Measurements from ENCODE around the gene MYEOV. TPM values are rescaled to one million over a fixed set of nuclear protein-coding genes. Genes with fewer than 3 reads are reported as not detected.

MYEOV gene
- total and polyA plus RNA-seq, 2 donors (not counting 1 experiment from before 2014, with no cell fraction given) = 0.72 TPM; not detected in 1

GRCh38 chr11:69286374-69287371 is 7.3 kb upstream of the MYEOV start:
- no peak for DNase-seq
- H2AFZ ChIP-seq (ENCODE audit: insufficient read depth, low read depth, low read length, poor library complexity, severe bottlenecking) = no peak overlapping the region
- no peak overlapping the region for H3K4me3 Mint-ChIP-seq
- H3K4me3 ChIP-seq (ENCODE audit: control extremely low read depth in 1 of 5, extremely low read depth in 1 of 5, insufficient read depth in 1 of 5, low read depth in 2 of 5, low read length in 4 of 5) = no peak overlapping the region
- ATAC-seq (ENCODE audit: low read depth) = no peak
- no peaks in the 10 kb centered on the region for H3K79me2 ChIP-seq (ENCODE audit: control insufficient read depth, insufficient read depth, low read length)
- intact Hi-C loops (cut with micrococcal nuclease) = no loop called here
- H3K4me1 ChIP-seq (ENCODE audit: control insufficient read depth in 2 of 2, insufficient read depth in 2 of 2, low read length in 2 of 2) = peaks cover 0 to 6% of the 10 kb centered on the region in 2 donors
- H3K27me3 Mint-ChIP-seq = peaks cover 9% of the 10 kb centered on the region
- H3K4me1 Mint-ChIP-seq = peaks cover 6% of the 10 kb centered on the region
- H3K4me2 ChIP-seq (replicated peaks; ENCODE audit: low read depth, low read length, poor library complexity, severe bottlenecking) = no peak overlapping the region
- no peak overlapping the region for H3K27ac ChIP-seq (ENCODE audit: low read length in 2 of 2)
- no peaks in the 10 kb centered on the region for H4K20me1 ChIP-seq (ENCODE audit: control insufficient read depth, insufficient read depth, low read length, poor library complexity, severe bottlenecking)
- peaks cover 0 to 7% (median 0%) of the 10 kb centered on the region in 4 experiments for H3K27me3 ChIP-seq (replicated peaks in 1 of 4; ENCODE audit: control extremely low read depth in 1 of 4, control insufficient read depth in 3 of 4, insufficient read depth in 4 of 4, low read length in 3 of 4)
- POLR2A ChIA-PET = no interaction called here
- 92% methylated on average over 37 of the region's 38 CpGs for WGBS (ENCODE audit: insufficient coverage)
- no peaks in the 10 kb centered on the region for H3K36me3 ChIP-seq (replicated peaks in 1 of 2; ENCODE audit: control extremely low read depth in 1 of 2, control insufficient read depth in 1 of 2, extremely low read depth in 1 of 2, insufficient read depth in 2 of 2, low read length in 1 of 2)
- CTCF ChIA-PET = interaction anchor here (0.9 kb wide), 2 partner anchors 13 to 357 kb away, joined by 3 read pairs; no protein-coding TSS in a partner anchor
- TF ChIP-seq EZH2 (IDR thresholded peaks at IDR 0.05; ENCODE audit: borderline replicate concordance, insufficient read depth, low read depth, low read length, poor library complexity, severe bottlenecking) = no peak
- TF ChIP-seq, protein P1, sequence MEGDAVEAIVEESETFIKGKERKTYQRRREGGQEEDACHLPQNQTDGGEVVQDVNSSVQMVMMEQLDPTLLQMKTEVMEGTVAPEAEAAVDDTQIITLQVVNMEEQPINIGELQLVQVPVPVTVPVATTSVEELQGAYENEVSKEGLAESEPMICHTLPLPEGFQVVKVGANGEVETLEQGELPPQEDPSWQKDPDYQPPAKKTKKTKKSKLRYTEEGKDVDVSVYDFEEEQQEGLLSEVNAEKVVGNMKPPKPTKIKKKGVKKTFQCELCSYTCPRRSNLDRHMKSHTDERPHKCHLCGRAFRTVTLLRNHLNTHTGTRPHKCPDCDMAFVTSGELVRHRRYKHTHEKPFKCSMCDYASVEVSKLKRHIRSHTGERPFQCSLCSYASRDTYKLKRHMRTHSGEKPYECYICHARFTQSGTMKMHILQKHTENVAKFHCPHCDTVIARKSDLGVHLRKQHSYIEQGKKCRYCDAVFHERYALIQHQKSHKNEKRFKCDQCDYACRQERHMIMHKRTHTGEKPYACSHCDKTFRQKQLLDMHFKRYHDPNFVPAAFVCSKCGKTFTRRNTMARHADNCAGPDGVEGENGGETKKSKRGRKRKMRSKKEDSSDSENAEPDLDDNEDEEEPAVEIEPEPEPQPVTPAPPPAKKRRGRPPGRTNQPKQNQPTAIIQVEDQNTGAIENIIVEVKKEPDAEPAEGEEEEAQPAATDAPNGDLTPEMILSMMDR (IDR thresholded peaks at IDR 0.05) = no peak
- peaks cover 0 to 19% (median 0%) of the 10 kb centered on the region in 3 donors for H3K9me3 ChIP-seq (ENCODE audit: control extremely low read depth in 1 of 3, control insufficient read depth in 2 of 3, insufficient read depth in 1 of 3, low read length in 2 of 3)
- no peak overlapping the region for H3K9ac ChIP-seq (ENCODE audit: low read length)
- no peak overlapping the region for H3K27ac Mint-ChIP-seq
- H3K9me3 Mint-ChIP-seq (ENCODE audit: insufficient read depth) = no peaks in the 10 kb centered on the region
